Measurements from ENCODE around the gene CST5. TPM values are rescaled to one million over a fixed set of nuclear protein-coding genes. Genes with fewer than 3 reads are reported as not detected.
"Not testable (repeated sequence)": the region's sequence is repeated elsewhere in the genome, so short reads cannot be mapped to it uniquely, and the experiment has no call there.

Gene CST5
- total and polyA plus RNA-seq, 4 donors, result not detected

DNA sequence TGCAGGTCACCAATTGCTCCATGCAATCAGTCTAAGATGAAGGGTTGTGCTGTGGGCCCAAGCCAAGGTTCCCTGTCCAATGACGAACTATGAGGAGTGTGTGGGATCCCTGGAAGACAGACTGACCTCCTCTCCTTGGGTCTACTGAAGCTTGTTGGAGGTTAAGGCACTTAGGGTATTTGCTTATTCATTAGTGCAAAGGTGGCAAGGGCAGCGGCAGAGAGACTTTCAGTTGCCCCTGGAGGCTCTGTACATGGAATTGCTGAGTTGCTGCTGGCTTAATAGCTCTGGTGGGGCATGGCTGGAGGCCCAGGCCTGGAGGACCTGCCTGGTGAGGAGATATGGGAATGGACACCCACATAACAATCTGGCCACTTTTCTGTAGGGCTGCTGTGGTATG lies 29.8 kb upstream of the CST5 start:
- Histone ChIP-seq H3K9me3 (ENCODE audit: control insufficient read depth, low read length) (peaks cover 6% of the 10 kb centered on the region), H3K27me3 (ENCODE audit: control insufficient read depth in 1 of 2, insufficient read depth in 2 of 2, low read length in 1 of 2) (no peaks in the 10 kb centered on the region), H3K36me3 (ENCODE audit: control insufficient read depth in 1 of 2, insufficient read depth in 2 of 2, low read length in 1 of 2) (no peaks in the 10 kb centered on the region), H3K27ac (ENCODE audit: low read depth in 1 of 2, low read length in 2 of 2) (no peak overlapping the region), H3K4me3 (ENCODE audit: low read length in 2 of 2) (no peak overlapping the region), H3K4me1 (ENCODE audit: control insufficient read depth in 1 of 2, insufficient read depth in 2 of 2, low read length in 2 of 2) (no peaks in the 10 kb centered on the region)
- intact Hi-C loops (cut with DNase I), result no loop called here
- WGBS, 2 donors, result 85 to 87% methylated on average over 2 of the region's 2 CpGs
- DNase-seq, result no peak
- no peak for ATAC-seq (ENCODE audit: low FRiP score)

DNA sequence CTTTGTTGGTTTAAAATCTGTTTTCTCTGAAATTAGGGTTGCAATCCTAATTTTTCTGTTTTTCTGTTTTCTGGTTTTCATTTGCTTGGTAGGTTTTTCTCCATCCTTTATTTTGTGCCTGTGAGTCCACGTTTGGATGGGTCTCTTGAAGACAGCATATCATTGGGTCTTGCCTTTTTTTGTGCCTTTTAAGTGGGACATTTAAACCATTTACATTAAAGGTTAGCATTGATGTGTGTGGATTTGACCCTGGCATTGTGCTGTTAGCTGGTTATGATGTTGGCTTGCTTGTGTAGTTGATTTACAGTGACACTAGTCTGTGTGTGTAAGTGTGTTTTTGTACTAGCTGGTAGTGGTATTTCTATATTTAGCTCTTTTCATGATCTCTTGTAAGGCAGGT lies 28.0 kb upstream of the CST5 start:
- DNase-seq (no peak), ATAC-seq (ENCODE audit: low FRiP score) (no peak)
- Histone ChIP-seq H3K9me3 (ENCODE audit: control insufficient read depth, low read length) (peaks cover 4% of the 10 kb centered on the region), H3K27ac (ENCODE audit: low read depth in 1 of 2, low read length in 2 of 2) (no peak overlapping the region), H3K4me1 (ENCODE audit: control insufficient read depth in 1 of 2, insufficient read depth in 2 of 2, low read length in 2 of 2) (no peaks in the 10 kb centered on the region), H3K27me3 (ENCODE audit: control insufficient read depth in 1 of 2, insufficient read depth in 2 of 2, low read length in 1 of 2) (no peaks in the 10 kb centered on the region), H3K4me3 (ENCODE audit: low read length in 2 of 2) (no peak overlapping the region), H3K36me3 (ENCODE audit: control insufficient read depth in 1 of 2, insufficient read depth in 2 of 2, low read length in 1 of 2) (no peaks in the 10 kb centered on the region)
- WGBS, 2 donors, result 8 to 38% methylated on average over 1 of the region's 1 CpG
- intact Hi-C loops (cut with DNase I), result no loop called here

DNA sequence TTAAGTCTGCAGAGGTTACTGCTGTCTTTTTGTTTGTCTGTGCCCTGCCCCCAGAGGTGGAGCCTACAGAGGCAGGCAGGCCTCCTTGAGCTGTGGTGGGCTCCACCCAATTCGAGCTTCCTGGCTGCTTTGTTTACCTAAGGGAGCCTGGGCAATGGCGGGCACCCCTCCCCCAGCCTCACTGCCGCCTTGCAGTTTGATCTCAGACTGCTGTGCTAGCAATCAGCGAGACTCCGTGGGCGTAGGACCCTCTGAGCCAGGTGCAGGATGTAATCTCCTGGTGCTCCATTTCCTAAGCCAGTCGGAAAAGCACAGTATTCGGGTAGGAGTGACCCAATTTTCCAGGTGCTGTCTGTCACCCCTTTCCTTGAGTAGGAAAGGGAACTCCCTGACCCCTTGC lies 22.8 kb upstream of the CST5 start:
- H3K27ac ChIP-seq (ENCODE audit: low read depth in 1 of 2, low read length in 2 of 2); H3K36me3 ChIP-seq (ENCODE audit: control insufficient read depth in 1 of 2, insufficient read depth in 2 of 2, low read length in 1 of 2); H3K9me3 ChIP-seq (ENCODE audit: control insufficient read depth, low read length); DNase-seq; intact Hi-C loops (cut with DNase I); H3K4me3 ChIP-seq (ENCODE audit: low read length in 2 of 2); H3K4me1 ChIP-seq (ENCODE audit: control insufficient read depth in 1 of 2, insufficient read depth in 2 of 2, low read length in 2 of 2); ATAC-seq (ENCODE audit: low FRiP score); H3K27me3 ChIP-seq (ENCODE audit: control insufficient read depth in 1 of 2, insufficient read depth in 2 of 2, low read length in 1 of 2): not testable (repeated sequence)
- 52 to 68% methylated on average over 5 to 8 of the region's 8 CpGs for WGBS, 2 donors

DNA sequence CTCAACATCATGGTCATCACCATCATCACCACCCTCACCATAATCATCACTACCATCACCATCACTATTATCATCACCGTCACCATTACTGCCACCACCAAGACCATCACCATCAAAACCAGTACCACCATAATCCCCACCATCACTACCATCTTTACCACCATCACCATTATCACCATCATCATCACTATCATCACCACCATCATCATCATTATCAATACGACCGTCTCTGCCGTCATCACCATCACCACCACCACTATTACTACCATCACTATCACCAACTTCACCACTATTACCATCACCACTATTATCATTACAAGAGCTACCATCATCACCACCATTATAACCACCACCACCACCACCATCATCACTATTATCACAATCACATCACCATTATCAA lies 11.3 kb upstream of the CST5 start:
- H3K27ac ChIP-seq (ENCODE audit: low read depth in 1 of 2, low read length in 2 of 2); H3K4me3 ChIP-seq (ENCODE audit: low read length in 2 of 2); ATAC-seq (ENCODE audit: low FRiP score); H3K9me3 ChIP-seq (ENCODE audit: control insufficient read depth, low read length); DNase-seq; H3K4me1 ChIP-seq (ENCODE audit: control insufficient read depth in 1 of 2, insufficient read depth in 2 of 2, low read length in 2 of 2); H3K27me3 ChIP-seq (ENCODE audit: control insufficient read depth in 1 of 2, insufficient read depth in 2 of 2, low read length in 1 of 2); H3K36me3 ChIP-seq (ENCODE audit: control insufficient read depth in 1 of 2, insufficient read depth in 2 of 2, low read length in 1 of 2); intact Hi-C loops (cut with DNase I): not testable (repeated sequence)
- 95% methylated on average over 4 of the region's 4 CpGs for WGBS, 2 donors

DNA sequence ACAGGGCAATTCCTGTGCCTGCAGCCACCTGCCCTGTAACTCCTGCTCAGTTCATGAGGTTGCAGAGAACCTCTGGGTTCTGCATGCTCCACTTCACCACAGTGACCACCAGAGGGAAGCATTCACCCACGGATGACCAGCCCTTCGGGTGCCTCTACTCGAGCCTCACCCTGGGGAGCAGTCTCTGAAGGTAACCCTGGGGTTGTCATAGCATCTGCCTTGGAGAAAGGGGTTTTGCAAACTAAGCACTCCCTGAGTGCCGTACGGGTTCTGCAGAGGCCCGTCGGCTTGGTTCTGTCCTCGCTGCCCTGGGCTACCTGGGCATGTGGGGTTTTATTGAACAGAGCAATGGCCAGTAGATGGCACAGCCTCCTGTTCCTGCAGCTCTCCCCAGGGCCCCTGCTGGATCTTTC lies 10.2 kb upstream of the CST5 start:
- no peaks in the 10 kb centered on the region for H3K9me3 ChIP-seq (ENCODE audit: control insufficient read depth, low read length)
- intact Hi-C loops (cut with DNase I), result no loop called here
- no peaks in the 10 kb centered on the region for H3K4me1 ChIP-seq (ENCODE audit: control insufficient read depth in 1 of 2, insufficient read depth in 2 of 2, low read length in 2 of 2)
- ATAC-seq (ENCODE audit: low FRiP score), result no peak
- no peaks in the 10 kb centered on the region for H3K27me3 ChIP-seq (ENCODE audit: control insufficient read depth in 1 of 2, insufficient read depth in 2 of 2, low read length in 1 of 2)
- no peak for DNase-seq
- no peak overlapping the region for H3K4me3 ChIP-seq (ENCODE audit: low read length in 2 of 2)
- H3K27ac ChIP-seq (ENCODE audit: low read depth in 1 of 2, low read length in 2 of 2), result no peak overlapping the region
- no peaks in the 10 kb centered on the region for H3K36me3 ChIP-seq (ENCODE audit: control insufficient read depth in 1 of 2, insufficient read depth in 2 of 2, low read length in 1 of 2)
- 32 to 38% methylated on average over 8 of the region's 8 CpGs for WGBS, 2 donors

DNA sequence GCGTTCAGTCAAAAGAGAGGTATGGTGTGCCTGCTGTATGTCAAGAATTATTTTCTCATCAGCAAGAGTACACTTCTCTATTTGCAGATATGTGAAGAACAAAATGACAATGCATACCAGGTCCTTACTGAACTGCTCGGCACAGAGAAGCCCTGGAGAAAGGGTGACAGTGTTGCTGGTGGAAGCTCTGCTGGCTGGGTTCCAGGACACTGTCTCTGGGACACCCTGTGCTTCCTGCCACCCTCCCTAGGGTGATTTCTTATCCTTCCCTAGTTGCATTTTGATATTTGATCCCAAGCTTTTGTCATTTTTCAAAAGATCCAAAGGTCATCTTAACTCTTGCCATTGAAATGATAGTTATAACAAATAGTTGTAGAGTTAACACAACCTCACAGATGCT lies 8.3 kb upstream of the CST5 start:
- WGBS, 2 donors, result 73 to 75% methylated on average over 2 of the region's 2 CpGs
- Histone ChIP-seq H3K4me3 (ENCODE audit: low read length in 2 of 2) (no peak overlapping the region), H3K9me3 (ENCODE audit: control insufficient read depth, low read length) (no peaks in the 10 kb centered on the region), H3K36me3 (ENCODE audit: control insufficient read depth in 1 of 2, insufficient read depth in 2 of 2, low read length in 1 of 2) (no peaks in the 10 kb centered on the region), H3K27me3 (ENCODE audit: control insufficient read depth in 1 of 2, insufficient read depth in 2 of 2, low read length in 1 of 2) (no peaks in the 10 kb centered on the region), H3K27ac (ENCODE audit: low read depth in 1 of 2, low read length in 2 of 2) (no peak overlapping the region), H3K4me1 (ENCODE audit: control insufficient read depth in 1 of 2, insufficient read depth in 2 of 2, low read length in 2 of 2) (no peaks in the 10 kb centered on the region)
- DNase-seq (no peak), ATAC-seq (ENCODE audit: low FRiP score) (no peak)
- intact Hi-C loops (cut with DNase I), result no loop called here

DNA sequence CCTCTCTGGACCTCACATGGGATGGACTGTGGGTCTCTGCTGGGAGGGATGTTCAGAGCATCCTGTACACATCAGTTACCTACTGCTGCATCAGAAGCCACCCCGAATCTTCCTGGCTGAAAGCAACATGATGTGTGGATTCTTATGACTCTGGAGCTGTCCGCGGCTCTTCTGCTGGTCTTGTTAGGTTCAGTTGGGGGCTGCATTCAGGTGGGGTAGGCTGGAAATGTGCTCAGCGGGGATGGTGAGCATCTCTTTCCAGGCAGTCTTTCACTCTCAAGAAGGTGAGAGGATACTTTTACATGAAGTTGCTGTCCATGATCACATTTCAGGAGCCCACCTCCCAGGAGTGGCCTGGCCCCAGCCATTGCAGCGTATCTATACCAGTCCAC lies 5.2 kb upstream of the CST5 start:
- intact Hi-C loops (cut with DNase I), result no loop called here
- DNase-seq (no peak), ATAC-seq (ENCODE audit: low FRiP score) (no peak)
- WGBS, 2 donors, result 93 to 99% methylated on average over 5 of the region's 5 CpGs
- no peaks in the 10 kb centered on the region for H3K4me1 ChIP-seq (ENCODE audit: control insufficient read depth in 1 of 2, insufficient read depth in 2 of 2, low read length in 2 of 2)
- H3K27ac ChIP-seq (ENCODE audit: low read depth in 1 of 2, low read length in 2 of 2), result no peak overlapping the region
- no peak overlapping the region for H3K4me3 ChIP-seq (ENCODE audit: low read length in 2 of 2)
- no peaks in the 10 kb centered on the region for H3K36me3 ChIP-seq (ENCODE audit: control insufficient read depth in 1 of 2, insufficient read depth in 2 of 2, low read length in 1 of 2)
- no peaks in the 10 kb centered on the region for H3K9me3 ChIP-seq (ENCODE audit: control insufficient read depth, low read length)
- no peaks in the 10 kb centered on the region for H3K27me3 ChIP-seq (ENCODE audit: control insufficient read depth in 1 of 2, insufficient read depth in 2 of 2, low read length in 1 of 2)

DNA sequence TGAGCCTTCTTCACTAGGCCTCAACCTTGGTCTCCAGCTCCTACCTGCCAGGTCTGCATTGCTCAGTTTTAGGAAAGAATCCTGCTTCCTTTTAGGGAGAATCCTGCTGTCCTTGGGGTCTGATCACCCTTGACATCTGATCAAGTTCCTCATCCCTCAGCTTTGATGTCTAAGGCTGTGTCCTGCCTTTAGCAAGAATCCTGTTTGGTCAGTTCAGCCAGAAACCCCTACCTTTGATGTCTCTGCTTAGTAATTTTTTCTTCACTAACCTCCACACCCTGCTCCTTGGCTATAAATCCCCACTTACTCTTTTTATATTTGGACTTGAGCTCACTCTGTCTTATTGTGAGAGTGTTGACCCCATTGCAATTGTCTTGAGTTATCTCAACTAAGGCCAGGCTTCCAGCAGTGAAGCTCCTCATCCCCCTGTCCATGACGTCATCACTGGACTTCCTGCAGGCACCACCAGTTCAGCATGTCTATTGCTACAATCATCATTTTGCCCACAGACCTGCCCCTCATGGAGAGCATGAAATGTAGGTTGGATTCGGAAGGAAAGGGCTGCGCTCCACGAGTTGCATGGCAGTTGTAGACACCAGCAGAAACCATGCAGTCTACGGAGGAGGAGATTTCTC lies 4.7 kb upstream of the CST5 start:
- Histone ChIP-seq H3K9me3 (ENCODE audit: control insufficient read depth, low read length) (no peaks in the 10 kb centered on the region), H3K4me1 (ENCODE audit: control insufficient read depth in 1 of 2, insufficient read depth in 2 of 2, low read length in 2 of 2) (no peaks in the 10 kb centered on the region), H3K27me3 (ENCODE audit: control insufficient read depth in 1 of 2, insufficient read depth in 2 of 2, low read length in 1 of 2) (no peaks in the 10 kb centered on the region), H3K27ac (ENCODE audit: low read depth in 1 of 2, low read length in 2 of 2) (no peak overlapping the region), H3K36me3 (ENCODE audit: control insufficient read depth in 1 of 2, insufficient read depth in 2 of 2, low read length in 1 of 2) (no peaks in the 10 kb centered on the region), H3K4me3 (ENCODE audit: low read length in 2 of 2) (no peak overlapping the region)
- no peak for ATAC-seq (ENCODE audit: low FRiP score)
- no peak for DNase-seq
- 82 to 87% methylated on average over 5 of the region's 5 CpGs for WGBS, 2 donors
- intact Hi-C loops (cut with DNase I), result no loop called here

DNA sequence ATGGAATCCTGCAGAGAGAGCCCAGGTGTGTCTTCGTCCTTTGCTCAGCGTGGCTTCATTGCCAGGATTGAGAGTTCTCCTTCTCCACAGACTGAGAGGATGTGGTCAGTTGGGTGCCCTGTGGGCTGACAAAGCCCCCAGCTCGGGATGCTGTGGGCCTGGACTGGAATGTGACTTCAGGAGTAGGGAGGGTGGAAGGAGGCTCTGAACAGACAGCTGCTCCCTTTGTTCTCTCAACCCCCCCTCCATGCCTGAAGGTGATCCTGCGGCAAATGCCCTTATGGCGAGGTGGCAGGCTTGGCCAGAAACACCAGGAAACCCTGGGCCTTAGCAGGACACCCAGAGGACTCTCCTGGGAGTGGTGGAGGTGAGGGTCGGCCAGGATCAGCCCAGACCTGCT lies 1.8 kb upstream of the CST5 start:
- no peak overlapping the region for H3K27ac ChIP-seq (ENCODE audit: low read depth in 1 of 2, low read length in 2 of 2)
- no peak overlapping the region for H3K4me3 ChIP-seq (ENCODE audit: low read length in 2 of 2)

More for the DNA sequence above, 1.8 kb upstream of the CST5 start:
- Histone ChIP-seq H3K4me1 (ENCODE audit: control insufficient read depth in 1 of 2, insufficient read depth in 2 of 2, low read length in 2 of 2) (no peaks in the 10 kb centered on the region), H3K36me3 (ENCODE audit: control insufficient read depth in 1 of 2, insufficient read depth in 2 of 2, low read length in 1 of 2) (no peaks in the 10 kb centered on the region), H3K27me3 (ENCODE audit: control insufficient read depth in 1 of 2, insufficient read depth in 2 of 2, low read length in 1 of 2) (no peaks in the 10 kb centered on the region), H3K9me3 (ENCODE audit: control insufficient read depth, low read length) (no peaks in the 10 kb centered on the region)
- intact Hi-C loops (cut with DNase I), result no loop called here
- WGBS, 2 donors, result 66 to 67% methylated on average over 6 of the region's 6 CpGs
- no peak for ATAC-seq (ENCODE audit: low FRiP score)
- DNase-seq, result no peak

All from aorta (tissue), 5 donors.